AG04450 (cell line): ENCODE measurements around the gene CNOT8. TPM values are rescaled to one million over a fixed set of nuclear protein-coding genes. Genes with fewer than 3 reads are reported as not detected.

Experiments used
- CTCF ChIA-PET: fragments of 300-600, 350-600 bp; formaldehyde crosslinking; extraction: SDS; loops from one replicate; lab custom pipeline; 2022; ENCODE audit warnings: antibody characterized with exemption, inconsistent platforms; lab: Charles Lee
- POLR2A ChIA-PET: fragments of 350-600 bp; formaldehyde crosslinking; extraction: SDS; loops from one replicate; lab custom pipeline; 2021; ENCODE audit warnings: antibody characterized with exemption, inconsistent platforms; lab: Yijun Ruan, JAX
- DNase-seq: peaks from one replicate; pipeline ENCODE4 v3.0.0-alpha.2; 2011; ENCODE audit warnings: low read depth, low spot score
- H3K27ac ChIP-seq: one replicate; pipeline ENCODE4 v1.5.1; 2012; ENCODE audit warnings: low read depth, low read length, control low read depth
- H3K27me3 ChIP-seq: one replicate; pipeline ENCODE4 v1.6.0; 2012; ENCODE audit warnings: low read length; ENCODE audit not compliant: control insufficient read depth, insufficient read depth
- H3K4me3 ChIP-seq: 2 replicates; pipeline ENCODE4 v1.5.1; 2011; ENCODE audit warnings: mild to moderate bottlenecking, low read depth, low read length, control low read depth
- H3K9me3 ChIP-seq: 2 replicates; pipeline ENCODE4 v1.5.1; 2012; ENCODE audit warnings: low read length; ENCODE audit not compliant: control insufficient read depth, insufficient read depth
- CTCF ChIP-seq: IDR thresholded peaks from 2 replicates; pipeline ENCODE4 v1.5.1; 2011; ENCODE audit warnings: low read depth, low read length, control low read depth, inconsistent platforms
- polyA plus RNA-seq: library from polyadenylated mRNA; depleted of rRNA; stranded (reverse); fragments of >200 nt; gene quantifications from 2 replicates; pipeline ENCODE4 v1.2.3, GENCODE V29; 2011

CNOT8 gene
- polyA plus RNA-seq, 1 experiment: 51.8 TPM

- Histone ChIP-seq H3K27ac (no peak overlapping the region), H3K4me3 (no peak overlapping the region), H3K27me3 (no peaks in the 10 kb centered on the region), H3K9me3 (no peaks in the 10 kb centered on the region)
- no peak for DNase-seq
- POLR2A ChIA-PET: no interaction called here
- CTCF ChIA-PET: no interaction called here
- no peak for TF ChIP-seq CTCF
Observed at GRCh38 chr5:154824070-154824469, 34.4 kb upstream of the CNOT8 start.

DNA sequence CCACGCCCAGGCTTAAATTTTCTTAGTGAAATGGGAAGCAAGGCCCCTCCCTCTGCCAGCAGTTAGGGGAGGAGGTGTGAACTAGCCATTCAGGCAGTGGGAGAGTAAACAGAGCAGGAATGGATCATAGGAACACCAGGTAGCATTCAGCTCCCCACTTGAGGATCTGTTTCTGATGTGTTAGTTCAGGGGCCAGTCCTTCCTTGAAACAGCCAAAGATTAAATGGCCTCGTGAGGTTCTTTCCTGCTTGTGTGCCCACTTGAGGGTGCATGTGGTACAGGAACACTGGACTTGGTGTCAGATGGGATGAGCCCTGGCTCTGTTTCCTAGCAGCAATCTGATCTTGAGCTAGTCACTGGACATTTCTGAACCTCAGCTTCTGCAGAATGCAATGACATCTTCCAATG is 29.2 kb upstream of the CNOT8 start:
- ChIA-PET CTCF (no interaction called here), POLR2A (no interaction called here)
- Histone ChIP-seq H3K4me3 (no peak overlapping the region), H3K27ac (no peak overlapping the region), H3K27me3 (no peaks in the 10 kb centered on the region), H3K9me3 (no peaks in the 10 kb centered on the region)
- no peak for TF ChIP-seq CTCF
- DNase-seq: no peak

- CTCF ChIA-PET: no interaction called here
- POLR2A ChIA-PET: no interaction called here
- H3K9me3 ChIP-seq: no peaks in the 10 kb centered on the region
- no peak for DNase-seq
- no peak for TF ChIP-seq CTCF
- H3K4me3 ChIP-seq: no peak overlapping the region
- no peak overlapping the region for H3K27ac ChIP-seq
- no peaks in the 10 kb centered on the region for H3K27me3 ChIP-seq
Observed at GRCh38 chr5:154829589-154830218, 28.7 kb upstream of the CNOT8 start.

- no peak for DNase-seq
- Histone ChIP-seq H3K9me3 (no peaks in the 10 kb centered on the region), H3K27me3 (no peaks in the 10 kb centered on the region), H3K4me3 (no peak overlapping the region), H3K27ac (no peak overlapping the region)
- ChIA-PET CTCF (no interaction called here), POLR2A (no interaction called here)
- no peak for TF ChIP-seq CTCF
Observed at GRCh38 chr5:154830219-154830595, 28.2 kb upstream of the CNOT8 start.

DNA sequence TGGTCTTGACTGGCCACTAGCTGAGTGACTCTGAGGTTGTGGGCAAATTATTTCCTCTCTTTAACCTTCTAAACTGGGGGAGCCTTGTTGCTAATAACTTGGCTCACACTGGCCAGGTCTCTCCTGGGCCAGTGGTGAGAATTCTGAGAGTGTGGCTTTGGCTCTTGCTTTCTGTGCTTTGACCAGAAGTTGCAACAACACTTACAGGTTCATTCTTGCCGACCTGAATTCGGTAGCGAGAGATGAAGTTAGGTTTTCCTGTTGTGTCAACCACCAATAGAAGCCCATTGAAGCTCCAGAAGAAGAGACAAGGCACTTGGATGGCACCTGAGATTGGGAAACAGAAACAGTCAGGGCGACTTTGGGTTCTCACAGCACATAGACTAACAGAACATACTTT is 27.8 kb upstream of the CNOT8 start:
- CTCF ChIA-PET: interaction anchor here (0.5 kb wide), 1 partner anchor 205 kb away, joined by 7 read pairs; no protein-coding TSS in a partner anchor
- Histone ChIP-seq H3K27ac (no peak overlapping the region), H3K9me3 (no peaks in the 10 kb centered on the region), H3K4me3 (no peak overlapping the region), H3K27me3 (no peaks in the 10 kb centered on the region)
- DNase-seq: no peak
- no peak for TF ChIP-seq CTCF
- POLR2A ChIA-PET: no interaction called here
